Pancreas (tissue), 10 donors: ENCODE results near the gene CPSF4L. TPM values are rescaled to one million over a fixed set of nuclear protein-coding genes. Genes with fewer than 3 reads are reported as not detected.

Experiments
- ATAC-seq, 4 donors: fragments of 200-7000 bp; cut with Tn5 transposase; one replicate each; pipeline versions ENCODE4 v1.8.0 to v1.9.1; 2020; ENCODE audit warnings: mild to moderate bottlenecking in 4 of 4, moderate library complexity in 4 of 4
- DNase-seq, 6 donors: peaks; one replicate each; pipeline ENCODE4 v3.0.0-alpha.2; 2020
- FAIRE-seq: peaks from 2 replicates; lab custom pipeline; 2012; peaks lifted over from hg19 to GRCh38; lab: Jason Lieb, UNC
- H3K27ac ChIP-seq, 4 donors: fragments of 200-600 bp; sonication (generic); 1 replicate in 3 of 4; 2 replicates in 1 of 4; pipeline versions ENCODE4 v1.5.0 to v1.8.0; 2020
- H3K27me3 ChIP-seq, 4 donors: fragments of 200-600 bp; one replicate each; pipeline ENCODE4 v1.8.0; 2021
- H3K36me3 ChIP-seq, 3 donors: fragments of 200-600 bp; sonication (generic) in 1 of 3; one replicate each; pipeline versions ENCODE4 v1.5.0 to v1.8.0; 2020 to 2021
- H3K4me1 ChIP-seq, 3 donors: fragments of 200-600 bp; one replicate each; pipeline ENCODE4 v1.8.0; 2021
- H3K4me3 ChIP-seq, 4 donors: fragments of 200-600 bp; sonication (generic) in 2 of 4; one replicate each; pipeline versions ENCODE4 v1.5.0 to v1.8.0; 2020 to 2021
- H3K9me3 ChIP-seq, 4 donors: fragments of 200-600 bp; one replicate each; pipeline ENCODE4 v1.8.0; 2021
- WGBS, 2 donors: extraction: QIAGEN DNeasy Blood & Tissue Kit; methylation state at CpG; one replicate each; pipeline ENCODE4 v1.1.7; 2013; 5-methylcytosine and 5-hydroxymethylcytosine counted together
- intact Hi-C, 3 donors: fragments of 100-400 bp; cut with DNase I; formaldehyde crosslinking; loops; one replicate each; pipeline versions ENCODE4 v1.11.1 to v1.14.2; 2022
- polyA plus RNA-seq, 2 donors: library from polyadenylated mRNA; stranded (reverse); fragments of 200-250 nt; gene quantifications; one replicate each; pipeline ENCODE4 v1.2.3, GENCODE V29; 2013
- total RNA-seq, 6 donors: library from RNA; stranded (reverse); fragmentation: NEBNext Ultra II Directional in 4 of 6; extraction: Animal tissue kit (Norgen Biotek cat#: 25700) in 4 of 6; gene quantifications; one replicate each; pipeline versions ENCODE4 v1.2.1 to v1.2.4, GENCODE V29; 2021 to 2023
- TF ChIP-seq, protein P1 (sequence below), 4 donors: fragments of 200-600 bp; sonication (generic) in 3 of 4; IDR thresholded peaks; one replicate each; pipeline versions ENCODE4 v1.5.0 to v1.8.0; 2021; ENCODE audit warnings: antibody characterized with exemption in 4 of 4
- donor health status: healthy with polysubstance abuse.
- donor health status: DM: no; HTN: no; CAD: no; lungs with moderate emphysema.
- donor health status: DM: no; HTN: no; CAD: no.
- donor health status: control.
- donor health status: control.
- donor health status: Bipolar disorder and iron deficiency.
- donor health status: DM: yes; HTN: yes; CAD: no.
- donor health status: DM: no; HTN: no; CAD: no.
- donor health status: DM: no; HTN: no; CAD: no.
- donor health status: DM: yes; HTN: yes; CAD: no.

CPSF4L gene
- total and polyA plus RNA-seq, 8 donors: 0.19 to 0.67 (median 0.21) TPM; not detected in 4

GRCh38 chr17:73214008-73214407 is 47.7 kb downstream of the CPSF4L start:
- H3K9me3 ChIP-seq: no peaks in the 10 kb centered on the region
- no peak overlapping the region for H3K4me3 ChIP-seq
- FAIRE-seq: no peak
- no peaks in the 10 kb centered on the region for H3K27me3 ChIP-seq
- no peak overlapping the region for H3K27ac ChIP-seq
- H3K4me1 ChIP-seq: no peaks in the 10 kb centered on the region
- intact Hi-C loops: no loop called here
- H3K36me3 ChIP-seq: peaks cover 0 to 9% (median 6%) of the 10 kb centered on the region in 3 donors
- no peak for ATAC-seq
- TF ChIP-seq, protein P1, sequence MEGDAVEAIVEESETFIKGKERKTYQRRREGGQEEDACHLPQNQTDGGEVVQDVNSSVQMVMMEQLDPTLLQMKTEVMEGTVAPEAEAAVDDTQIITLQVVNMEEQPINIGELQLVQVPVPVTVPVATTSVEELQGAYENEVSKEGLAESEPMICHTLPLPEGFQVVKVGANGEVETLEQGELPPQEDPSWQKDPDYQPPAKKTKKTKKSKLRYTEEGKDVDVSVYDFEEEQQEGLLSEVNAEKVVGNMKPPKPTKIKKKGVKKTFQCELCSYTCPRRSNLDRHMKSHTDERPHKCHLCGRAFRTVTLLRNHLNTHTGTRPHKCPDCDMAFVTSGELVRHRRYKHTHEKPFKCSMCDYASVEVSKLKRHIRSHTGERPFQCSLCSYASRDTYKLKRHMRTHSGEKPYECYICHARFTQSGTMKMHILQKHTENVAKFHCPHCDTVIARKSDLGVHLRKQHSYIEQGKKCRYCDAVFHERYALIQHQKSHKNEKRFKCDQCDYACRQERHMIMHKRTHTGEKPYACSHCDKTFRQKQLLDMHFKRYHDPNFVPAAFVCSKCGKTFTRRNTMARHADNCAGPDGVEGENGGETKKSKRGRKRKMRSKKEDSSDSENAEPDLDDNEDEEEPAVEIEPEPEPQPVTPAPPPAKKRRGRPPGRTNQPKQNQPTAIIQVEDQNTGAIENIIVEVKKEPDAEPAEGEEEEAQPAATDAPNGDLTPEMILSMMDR (IDR thresholded peaks at IDR 0.05): no peak
- no peak for DNase-seq

DNA sequence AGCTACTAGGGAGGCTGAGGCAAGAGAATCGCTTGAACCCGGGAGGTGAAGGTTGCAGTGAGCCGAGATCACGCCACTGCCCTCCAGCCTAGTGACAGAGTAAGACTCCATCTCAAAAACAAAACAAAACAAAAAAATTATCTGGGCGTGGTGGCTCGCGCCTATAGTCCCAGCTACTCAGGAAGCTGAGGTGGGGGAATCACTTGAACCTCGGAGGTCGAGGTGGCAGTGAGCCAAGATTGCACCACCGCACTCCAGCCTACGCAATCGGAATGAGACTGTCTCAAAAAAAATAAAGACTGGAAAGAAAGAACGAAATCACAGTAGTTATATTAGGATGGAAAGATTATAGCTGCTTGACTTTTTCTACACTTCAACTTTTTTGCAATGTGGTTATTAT is 49.9 kb downstream of the CPSF4L start:
- Histone ChIP-seq H3K4me3 (no peak overlapping the region), H3K27ac (no peak overlapping the region), H3K9me3 (no peaks in the 10 kb centered on the region), H3K36me3 (peaks cover 0 to 31% (median 21%) of the 10 kb centered on the region in 3 donors), H3K27me3 (no peaks in the 10 kb centered on the region), H3K4me1 (no peaks in the 10 kb centered on the region)
- ATAC-seq (no peak), FAIRE-seq (no peak), DNase-seq (peak in 1 of 6 donors; percentile 41)
- 81% methylated on average over 13 of the region's 13 CpGs for WGBS, 2 donors
- intact Hi-C loops: no loop called here
- TF ChIP-seq, protein P1 (IDR thresholded peaks at IDR 0.05): no peak

DNA sequence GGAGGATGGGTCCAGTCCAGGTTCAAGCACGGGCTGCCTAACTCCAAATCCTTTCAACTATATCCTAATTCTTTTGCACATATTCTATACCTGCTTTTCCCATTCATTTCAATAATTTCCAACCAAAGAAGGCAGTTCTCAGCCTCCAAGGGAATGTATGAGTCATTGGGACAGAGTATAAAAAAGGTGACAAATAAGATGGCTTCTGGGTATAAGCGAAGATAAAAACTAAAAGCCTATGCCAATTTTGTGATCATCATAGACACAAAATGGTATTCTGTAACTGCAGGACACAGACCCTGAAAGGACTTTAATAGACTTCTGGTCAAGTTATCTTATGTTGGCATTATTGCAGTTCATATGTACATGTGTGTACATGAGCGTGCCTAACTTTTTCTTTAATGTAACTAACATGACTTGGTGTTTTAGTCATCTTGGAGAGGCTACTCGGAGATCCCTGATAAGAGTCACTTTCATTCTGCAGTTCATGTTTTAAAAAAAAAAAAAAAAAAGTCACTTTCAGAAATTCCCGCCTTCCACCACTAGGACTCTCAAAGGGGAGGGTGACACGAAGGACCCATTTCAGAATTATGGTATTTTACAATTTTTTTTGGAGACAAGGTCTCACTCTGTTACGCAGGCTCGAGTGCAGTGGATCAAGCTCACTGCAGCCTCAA is 51.5 kb downstream of the CPSF4L start:
- H3K36me3 ChIP-seq: peaks cover 6 to 47% (median 32%) of the 10 kb centered on the region in 3 donors
- H3K9me3 ChIP-seq: no peaks in the 10 kb centered on the region
- no peak for DNase-seq
- TF ChIP-seq, protein P1 (IDR thresholded peaks at IDR 0.05): peak in 1 of 4 donors; percentile 11
- 77 to 80% methylated on average over 8 of the region's 8 CpGs for WGBS, 2 donors
- no peak for ATAC-seq
- no peaks in the 10 kb centered on the region for H3K4me1 ChIP-seq
- no peaks in the 10 kb centered on the region for H3K27me3 ChIP-seq
- intact Hi-C loops: no loop called here
- H3K27ac ChIP-seq: no peak overlapping the region
- H3K4me3 ChIP-seq: no peak overlapping the region
- no peak for FAIRE-seq

DNA sequence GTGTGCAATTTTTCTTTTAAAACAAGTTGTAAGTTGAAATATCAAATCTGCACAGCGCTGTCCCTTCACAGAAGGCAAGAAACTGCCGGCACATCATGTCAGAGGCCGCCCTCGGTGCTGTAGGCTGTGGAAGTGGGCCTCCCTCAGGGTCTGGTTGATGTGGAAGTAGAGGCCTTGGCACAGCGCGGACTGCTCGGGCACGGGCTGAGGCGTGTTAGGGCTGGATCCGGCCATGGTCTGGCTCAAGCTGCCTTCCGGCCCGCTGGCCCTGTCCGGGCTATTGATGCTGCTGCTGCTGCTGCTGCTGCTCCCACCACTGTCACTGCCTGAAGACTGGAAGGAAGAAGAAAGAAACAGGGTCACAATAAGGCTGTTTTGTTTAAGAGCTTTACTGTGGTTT is 52.2 kb downstream of the CPSF4L start:
- WGBS, 2 donors: 94 to 96% methylated on average over 13 of the region's 13 CpGs

More for the DNA sequence above, 52.2 kb downstream of the CPSF4L start:
- Histone ChIP-seq H3K9me3 (no peaks in the 10 kb centered on the region), H3K36me3 (peaks cover 6 to 50% (median 36%) of the 10 kb centered on the region in 3 donors), H3K27me3 (no peaks in the 10 kb centered on the region), H3K27ac (no peak overlapping the region), H3K4me1 (no peaks in the 10 kb centered on the region), H3K4me3 (no peak overlapping the region)
- TF ChIP-seq, protein P1 (IDR thresholded peaks at IDR 0.05): no peak
- intact Hi-C loops: no loop called here
- FAIRE-seq (no peak), ATAC-seq (no peak), DNase-seq (peak in 2 of 6 donors; percentile 6 to 48)
